ENCODE data around the gene RNU2-63P.
"Not testable (repeated sequence)": the region's sequence is repeated elsewhere in the genome, so short reads cannot be mapped to it uniquely, and the experiment has no call there.

Gene RNU2-63P

GRCh38 chr2:88028931-88029330 lies 12.6 kb upstream of the RNU2-63P start:
- no peak for DNase-seq (ENCODE audit: low read depth, low spot score)

GRCh38 chr2:88027697-88028389 lies 11.5 kb upstream of the RNU2-63P start:
- DNase-seq (ENCODE audit: low read depth, low spot score), result no peak

- no peak for DNase-seq (ENCODE audit: low read depth, low spot score)
These were observed 8.2 kb upstream of the RNU2-63P start for GRCh38 chr2:88024509-88024908.

GRCh38 chr2:88022669-88022921 lies 6.2 kb upstream of the RNU2-63P start:
- DNase-seq (ENCODE audit: low read depth, low spot score), result no peak

GRCh38 chr2:88019985-88020384 lies 3.6 kb upstream of the RNU2-63P start:
- DNase-seq (ENCODE audit: low read depth, low spot score), result no peak

- no peak for DNase-seq (ENCODE audit: low read depth, low spot score)
These were observed 2.6 kb upstream of the RNU2-63P start for GRCh38 chr2:88018909-88019308.

- not testable (repeated sequence) for DNase-seq (ENCODE audit: low read depth, low spot score)
These were observed 1.9 kb upstream of the RNU2-63P start for GRCh38 chr2:88018077-88018805.

GRCh38 chr2:88017780-88018038 lies 1.4 kb upstream of the RNU2-63P start:
- not testable (repeated sequence) for DNase-seq (ENCODE audit: low read depth, low spot score)

GRCh38 chr2:88016960-88017779 lies 823 bp upstream of the RNU2-63P start:
- DNase-seq (ENCODE audit: low read depth, low spot score), result no peak

GRCh38 chr2:88011011-88011410 lies 5.3 kb downstream of the RNU2-63P start:
- DNase-seq (ENCODE audit: low read depth, low spot score), result no peak

GRCh38 chr2:88010136-88010535 lies 6.2 kb downstream of the RNU2-63P start:
- DNase-seq (ENCODE audit: low read depth, low spot score), result no peak

GRCh38 chr2:88006912-88007439 lies 9.4 kb downstream of the RNU2-63P start:
- no peak for DNase-seq (ENCODE audit: low read depth, low spot score)

GRCh38 chr2:88005776-88006175 lies 10.6 kb downstream of the RNU2-63P start:
- no peak for DNase-seq (ENCODE audit: low read depth, low spot score)

GRCh38 chr2:88003074-88003755 lies 13.1 kb downstream of the RNU2-63P start:
- DNase-seq (ENCODE audit: low read depth, low spot score), result no peak

- no peak for DNase-seq (ENCODE audit: low read depth, low spot score)
These were observed 14.0 kb downstream of the RNU2-63P start for GRCh38 chr2:88002359-88002707.

GRCh38 chr2:88000474-88000873 lies 15.9 kb downstream of the RNU2-63P start:
- not testable (repeated sequence) for DNase-seq (ENCODE audit: low read depth, low spot score)

GRCh38 chr2:87996570-87996969 lies 19.8 kb downstream of the RNU2-63P start:
- DNase-seq (ENCODE audit: low read depth, low spot score), result no peak

- DNase-seq (ENCODE audit: low read depth, low spot score), result no peak
These were observed 20.6 kb downstream of the RNU2-63P start for GRCh38 chr2:87995756-87996155.

- DNase-seq (ENCODE audit: low read depth, low spot score), result not testable (repeated sequence)
These were observed 22.0 kb downstream of the RNU2-63P start for GRCh38 chr2:87994304-87994850.

GRCh38 chr2:87992569-87992968 lies 23.8 kb downstream of the RNU2-63P start:
- DNase-seq (ENCODE audit: low read depth, low spot score), result not testable (repeated sequence)

- DNase-seq (ENCODE audit: low read depth, low spot score), result not testable (repeated sequence)
These were observed 28.9 kb downstream of the RNU2-63P start for GRCh38 chr2:87987473-87987872.

- DNase-seq (ENCODE audit: low read depth, low spot score), result not testable (repeated sequence)
These were observed 30.4 kb downstream of the RNU2-63P start for GRCh38 chr2:87985902-87986301.

All from brain pericyte (primary cell).